Measurements from ENCODE around the gene STC2.

The STC2 gene

DNA sequence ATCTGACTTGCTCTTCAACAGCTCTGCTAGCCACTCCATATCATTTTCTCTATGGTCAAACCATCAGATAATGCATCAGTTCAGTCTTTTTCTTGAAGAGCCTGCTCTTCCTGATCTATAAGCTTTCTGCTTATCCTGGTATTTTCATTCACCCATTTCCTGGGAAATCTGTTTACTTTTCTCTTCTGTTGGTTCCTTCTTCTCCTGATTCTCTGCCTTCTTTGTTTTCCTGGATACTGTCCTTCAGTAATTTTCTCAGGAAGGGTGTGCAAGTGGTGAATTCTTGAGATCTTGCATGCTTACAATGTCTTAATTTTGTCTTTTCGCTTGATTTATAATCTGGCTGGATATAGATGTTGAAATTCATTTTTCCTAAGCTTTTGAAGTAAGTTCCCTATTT is 53.4 kb downstream of the STC2 start:
- H3K4me1 ChIP-seq (ENCODE audit: insufficient read depth, low read length, severe bottlenecking): no peaks in the 10 kb centered on the region
- H3K27me3 ChIP-seq (ENCODE audit: insufficient read depth, low read length): no peaks in the 10 kb centered on the region
- H2AFZ ChIP-seq (ENCODE audit: low read length): no peak overlapping the region
- no peak for TF ChIP-seq EZH2 (IDR thresholded peaks at IDR 0.05; ENCODE audit: borderline replicate concordance, low read length)
- TF ChIP-seq, protein P1, sequence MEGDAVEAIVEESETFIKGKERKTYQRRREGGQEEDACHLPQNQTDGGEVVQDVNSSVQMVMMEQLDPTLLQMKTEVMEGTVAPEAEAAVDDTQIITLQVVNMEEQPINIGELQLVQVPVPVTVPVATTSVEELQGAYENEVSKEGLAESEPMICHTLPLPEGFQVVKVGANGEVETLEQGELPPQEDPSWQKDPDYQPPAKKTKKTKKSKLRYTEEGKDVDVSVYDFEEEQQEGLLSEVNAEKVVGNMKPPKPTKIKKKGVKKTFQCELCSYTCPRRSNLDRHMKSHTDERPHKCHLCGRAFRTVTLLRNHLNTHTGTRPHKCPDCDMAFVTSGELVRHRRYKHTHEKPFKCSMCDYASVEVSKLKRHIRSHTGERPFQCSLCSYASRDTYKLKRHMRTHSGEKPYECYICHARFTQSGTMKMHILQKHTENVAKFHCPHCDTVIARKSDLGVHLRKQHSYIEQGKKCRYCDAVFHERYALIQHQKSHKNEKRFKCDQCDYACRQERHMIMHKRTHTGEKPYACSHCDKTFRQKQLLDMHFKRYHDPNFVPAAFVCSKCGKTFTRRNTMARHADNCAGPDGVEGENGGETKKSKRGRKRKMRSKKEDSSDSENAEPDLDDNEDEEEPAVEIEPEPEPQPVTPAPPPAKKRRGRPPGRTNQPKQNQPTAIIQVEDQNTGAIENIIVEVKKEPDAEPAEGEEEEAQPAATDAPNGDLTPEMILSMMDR (IDR thresholded peaks at IDR 0.05; ENCODE audit: low read length): no peak
- no peak overlapping the region for H3K9ac ChIP-seq (ENCODE audit: low read length)
- H3K4me2 ChIP-seq (ENCODE audit: low read length): no peak overlapping the region
- no peaks in the 10 kb centered on the region for H3F3A ChIP-seq (ENCODE audit: insufficient read depth, low read length)
- no peak overlapping the region for H3K27ac ChIP-seq (ENCODE audit: low read depth, low read length, poor library complexity, severe bottlenecking)
- H3K79me2 ChIP-seq (ENCODE audit: insufficient read depth, low read length): no peaks in the 10 kb centered on the region
- H3K9me3 ChIP-seq (ENCODE audit: low read length): no peaks in the 10 kb centered on the region
- H3K9me2 ChIP-seq (ENCODE audit: low read depth, low read length): no peaks in the 10 kb centered on the region
- H4K20me1 ChIP-seq (ENCODE audit: insufficient read depth, low read length): no peaks in the 10 kb centered on the region
- H3K36me3 ChIP-seq (ENCODE audit: insufficient read depth, low read length): no peaks in the 10 kb centered on the region
- H3K4me3 ChIP-seq (ENCODE audit: low read depth, low read length, poor library complexity, severe bottlenecking): no peak overlapping the region

GRCh38 chr5:173271419-173271818 is 56.8 kb downstream of the STC2 start:
- Histone ChIP-seq H3K79me2 (ENCODE audit: insufficient read depth, low read length) (no peaks in the 10 kb centered on the region), H2AFZ (ENCODE audit: low read length) (no peak overlapping the region), H3K9me3 (ENCODE audit: low read length) (no peaks in the 10 kb centered on the region), H3K4me2 (ENCODE audit: low read length) (no peak overlapping the region), H3K4me3 (ENCODE audit: low read depth, low read length, poor library complexity, severe bottlenecking) (no peak overlapping the region), H3K4me1 (ENCODE audit: insufficient read depth, low read length, severe bottlenecking) (no peaks in the 10 kb centered on the region), H3K9me2 (ENCODE audit: low read depth, low read length) (no peaks in the 10 kb centered on the region), H3K9ac (ENCODE audit: low read length) (no peak overlapping the region), H3K36me3 (ENCODE audit: insufficient read depth, low read length) (no peaks in the 10 kb centered on the region), H3K27me3 (ENCODE audit: insufficient read depth, low read length) (0 out of 2 replicates have a peak, but pooled peaks cover 4% of the 10 kb centered on the region), H3F3A (ENCODE audit: insufficient read depth, low read length) (no peaks in the 10 kb centered on the region), H3K27ac (ENCODE audit: low read depth, low read length, poor library complexity, severe bottlenecking) (no peak overlapping the region), H4K20me1 (ENCODE audit: insufficient read depth, low read length) (no peaks in the 10 kb centered on the region)
- no peak for TF ChIP-seq EZH2 (IDR thresholded peaks at IDR 0.05; ENCODE audit: borderline replicate concordance, low read length)
- TF ChIP-seq, protein P1 (IDR thresholded peaks at IDR 0.05; ENCODE audit: low read length): no peak

DNA sequence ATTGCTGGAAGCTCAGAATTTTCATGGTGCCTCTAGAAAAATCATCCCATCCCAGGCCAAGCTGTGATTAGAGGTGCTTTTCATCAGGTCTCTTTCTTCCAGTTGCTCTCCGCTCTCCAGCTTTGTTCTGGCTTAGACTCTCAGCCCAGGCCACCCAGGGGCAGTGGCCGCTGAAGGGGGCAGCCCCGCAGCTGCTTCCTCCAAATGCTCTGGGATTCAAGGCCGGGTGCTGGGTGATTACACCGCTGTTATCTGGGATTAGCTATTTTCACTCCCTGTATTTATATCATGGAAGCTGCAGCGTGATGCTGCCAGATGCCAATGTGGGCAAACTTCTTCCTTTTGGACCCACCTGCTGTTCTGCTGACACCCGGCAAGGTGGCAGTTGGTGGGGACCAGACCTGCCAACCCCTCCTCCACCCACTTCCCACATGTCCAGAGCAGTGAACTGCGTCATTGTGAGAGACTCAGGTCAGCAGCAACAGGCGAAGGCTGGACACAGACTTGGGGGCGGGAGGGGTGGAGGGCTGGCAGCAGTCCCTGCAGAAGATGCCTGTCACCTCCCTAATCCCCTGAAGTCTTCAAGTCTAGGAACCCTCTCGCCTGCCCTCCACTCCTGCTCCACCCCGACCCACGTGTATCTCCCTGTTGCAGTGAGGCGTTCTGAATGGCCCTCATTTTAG is 59.3 kb downstream of the STC2 start:
- H3K4me2 ChIP-seq (ENCODE audit: low read length): no peak overlapping the region
- no peak overlapping the region for H3K4me3 ChIP-seq (ENCODE audit: low read depth, low read length, poor library complexity, severe bottlenecking)
- no peak overlapping the region for H2AFZ ChIP-seq (ENCODE audit: low read length)
- no peaks in the 10 kb centered on the region for H3K36me3 ChIP-seq (ENCODE audit: insufficient read depth, low read length)
- no peaks in the 10 kb centered on the region for H3K9me3 ChIP-seq (ENCODE audit: low read length)
- no peaks in the 10 kb centered on the region for H3K9me2 ChIP-seq (ENCODE audit: low read depth, low read length)
- no peak overlapping the region for H3K9ac ChIP-seq (ENCODE audit: low read length)
- no peaks in the 10 kb centered on the region for H3F3A ChIP-seq (ENCODE audit: insufficient read depth, low read length)
- H3K27me3 ChIP-seq (ENCODE audit: insufficient read depth, low read length): 0 out of 2 replicates have a peak, but pooled peaks cover 4% of the 10 kb centered on the region
- H4K20me1 ChIP-seq (ENCODE audit: insufficient read depth, low read length): no peaks in the 10 kb centered on the region
- TF ChIP-seq, protein P1 (IDR thresholded peaks at IDR 0.05; ENCODE audit: low read length): no peak
- H3K27ac ChIP-seq (ENCODE audit: low read depth, low read length, poor library complexity, severe bottlenecking): no peak overlapping the region
- H3K4me1 ChIP-seq (ENCODE audit: insufficient read depth, low read length, severe bottlenecking): no peaks in the 10 kb centered on the region
- no peaks in the 10 kb centered on the region for H3K79me2 ChIP-seq (ENCODE audit: insufficient read depth, low read length)
